Anterior cingulate cortex (tissue), 58 donors: ENCODE measurements around the gene DIS3L2.
"Not testable (repeated sequence)": the region's sequence is repeated elsewhere in the genome, so short reads cannot be mapped to it uniquely, and the experiment has no call there.

ENCODE experiments used
- DNase-seq, 58 donors: peaks; one replicate each; lab custom pipeline; 2025; lab: John Stamatoyannopoulos, UW

Gene DIS3L2

DNA sequence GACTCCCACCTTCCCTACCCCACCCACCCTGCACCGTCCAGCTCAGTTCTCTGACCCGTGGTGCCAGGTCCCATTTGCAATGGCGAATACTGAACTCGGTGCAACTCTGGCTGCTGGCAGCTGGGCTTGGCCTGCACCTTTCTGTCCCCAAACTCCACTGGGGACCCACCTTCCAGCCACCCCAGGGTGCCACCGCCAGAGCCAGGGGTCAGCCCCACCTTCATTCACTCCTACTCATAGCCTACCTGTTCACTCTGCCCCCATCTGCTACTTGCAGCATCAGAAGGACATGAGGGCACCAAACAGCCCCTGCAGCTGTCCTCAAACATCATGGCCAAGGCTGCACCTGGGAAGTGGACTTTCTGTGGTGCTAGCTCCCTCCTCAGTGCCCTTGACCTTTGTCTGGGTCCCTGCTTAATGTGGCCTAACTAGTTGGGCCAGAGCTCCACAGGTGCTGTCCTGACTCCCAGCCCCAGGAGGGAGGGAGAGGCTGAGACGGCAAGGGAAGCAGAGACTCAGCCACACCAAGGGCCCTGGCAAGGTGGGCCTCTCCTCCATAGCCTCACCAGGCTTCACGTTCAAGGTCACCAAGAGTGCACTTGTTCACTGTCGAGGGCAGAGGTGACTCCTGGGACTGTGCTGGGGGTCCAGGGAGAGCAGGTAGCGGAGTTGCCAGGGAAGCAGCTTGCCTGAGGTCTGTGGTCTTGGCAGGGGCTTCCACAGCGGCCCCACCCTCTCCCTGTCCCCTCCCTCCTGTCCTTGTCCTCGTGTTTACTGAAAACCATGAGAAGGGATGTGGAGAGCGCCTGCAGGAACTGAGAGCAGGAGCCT, 365.0 kb downstream of the DIS3L2 start:
- DNase-seq: not testable (repeated sequence)

DNA sequence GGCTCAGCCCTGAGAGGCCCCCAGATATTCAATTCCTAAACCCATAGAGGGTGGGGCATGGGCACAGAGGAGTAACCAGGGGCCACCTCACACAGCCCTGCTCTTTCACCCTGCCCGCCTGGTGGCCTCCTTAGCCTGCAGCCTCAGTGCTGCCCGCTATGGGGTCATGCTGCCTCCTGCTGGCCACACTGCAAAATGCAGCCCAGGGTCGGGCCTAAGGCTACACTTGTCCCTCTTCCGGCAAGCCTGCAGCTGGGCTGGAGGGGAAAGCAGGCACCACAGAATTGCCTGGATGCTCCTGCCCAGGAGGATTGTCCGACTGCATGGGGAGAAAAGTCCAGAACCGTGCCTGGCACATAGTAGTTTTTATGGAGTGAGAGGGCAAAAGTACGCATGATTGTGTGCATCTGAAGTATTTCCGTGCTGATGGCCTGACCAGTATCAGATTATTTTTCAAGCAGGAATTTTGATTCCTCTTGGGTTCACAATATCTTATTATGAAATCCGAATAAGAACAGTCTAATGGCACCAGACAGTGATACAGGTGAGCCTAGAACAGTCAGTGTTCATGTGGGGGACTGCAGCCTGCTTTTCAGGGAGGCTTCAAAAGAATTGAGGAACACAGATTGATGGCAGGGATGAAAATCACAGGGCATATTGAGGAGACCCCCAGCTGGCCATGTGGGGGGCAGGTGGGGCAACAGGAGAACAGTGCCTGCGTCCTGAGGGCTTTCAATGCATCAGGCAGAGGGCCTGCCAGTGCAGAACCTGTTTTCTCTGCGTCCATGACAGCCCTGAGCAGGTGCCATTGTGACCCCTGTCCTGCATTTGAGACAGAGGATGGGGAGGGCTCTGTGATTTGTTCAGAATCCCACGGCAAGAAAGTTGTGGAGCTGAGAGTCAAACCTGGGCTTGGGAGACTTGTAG, 365.9 kb downstream of the DIS3L2 start:
- DNase-seq: peak in 49 of 58 donors; percentile 15 to 77 (median 51)

DNA sequence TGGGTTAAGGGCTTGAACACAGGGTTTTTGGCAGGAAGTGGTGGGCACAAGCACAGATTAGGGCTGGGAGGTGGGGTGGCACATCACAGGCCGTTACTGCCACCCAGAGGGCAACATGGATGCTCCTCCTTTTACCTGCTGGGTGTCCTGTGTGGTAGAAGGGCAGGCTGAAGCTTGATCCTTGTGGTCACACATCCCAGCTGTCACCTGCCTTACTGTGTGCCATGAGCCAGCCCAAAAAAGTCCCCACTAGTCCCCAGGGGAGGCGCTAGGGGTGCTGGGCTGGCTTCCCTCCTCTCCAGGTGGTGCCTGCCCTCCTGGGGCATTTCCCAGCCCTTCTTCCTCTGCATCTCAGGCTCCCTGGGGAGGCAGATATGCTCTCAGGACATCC, 366.5 kb downstream of the DIS3L2 start:
- DNase-seq: no peak

DNA sequence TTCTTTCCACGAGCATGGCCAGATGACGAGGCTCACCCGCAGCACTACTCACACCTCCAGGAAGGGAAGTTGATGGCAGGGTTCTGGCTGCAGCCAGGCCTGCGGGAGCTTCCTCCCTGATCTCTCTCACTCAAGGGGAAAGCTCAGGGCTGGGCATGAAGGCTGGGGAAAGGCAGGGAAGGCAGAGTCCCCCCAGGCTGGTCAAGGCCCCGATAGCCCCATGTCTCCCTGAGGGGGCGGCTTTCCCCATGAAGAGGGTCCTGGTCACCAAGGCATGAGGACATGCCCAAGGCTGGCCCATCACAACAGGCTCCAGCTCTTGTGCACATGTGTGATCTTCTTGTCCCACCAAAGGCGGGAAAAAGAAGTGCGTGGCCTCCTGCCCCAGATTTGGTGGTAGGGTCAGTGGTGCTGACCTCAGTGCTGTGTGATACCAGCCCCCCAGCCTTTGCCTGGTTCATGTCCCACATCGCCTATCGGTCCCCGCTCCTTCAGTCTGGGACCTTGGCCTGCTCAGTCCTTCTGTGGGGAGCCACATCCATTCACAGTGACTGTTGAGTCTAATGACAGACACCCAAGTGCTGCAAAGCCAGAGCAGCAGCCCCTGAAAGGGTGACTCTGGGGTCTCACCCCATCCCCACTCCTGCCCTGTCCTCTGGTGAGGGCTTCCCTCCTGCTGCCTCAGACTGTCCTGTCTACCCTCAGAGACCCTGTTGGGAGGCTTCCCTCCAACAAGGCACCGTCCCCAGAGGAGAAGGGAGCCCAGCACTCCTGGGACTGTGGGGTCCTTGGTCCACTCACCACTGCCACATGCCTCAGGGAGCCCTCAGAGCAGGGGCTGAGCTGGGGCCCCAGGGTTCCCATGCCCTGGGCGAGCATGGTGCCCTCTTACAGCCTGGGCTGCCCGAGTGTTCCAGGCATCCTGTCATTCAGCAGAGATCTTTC, 367.3 kb downstream of the DIS3L2 start:
- DNase-seq: no peak

DNA sequence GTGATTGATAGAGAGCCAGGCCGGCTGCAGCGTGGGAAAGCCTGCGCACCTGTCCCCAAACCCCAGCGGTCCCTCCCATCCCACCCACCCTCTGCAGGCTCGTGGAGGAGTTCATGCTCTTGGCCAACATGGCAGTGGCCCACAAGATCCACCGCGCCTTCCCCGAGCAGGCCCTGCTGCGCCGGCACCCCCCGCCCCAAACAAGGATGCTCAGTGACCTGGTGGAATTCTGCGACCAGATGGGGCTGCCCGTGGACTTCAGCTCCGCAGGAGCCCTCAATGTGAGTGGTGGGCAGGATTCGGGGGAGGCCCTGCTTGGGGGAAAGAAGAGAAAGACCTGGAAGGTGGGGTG, 368.2 kb downstream of the DIS3L2 start:
- DNase-seq: no peak

DNA sequence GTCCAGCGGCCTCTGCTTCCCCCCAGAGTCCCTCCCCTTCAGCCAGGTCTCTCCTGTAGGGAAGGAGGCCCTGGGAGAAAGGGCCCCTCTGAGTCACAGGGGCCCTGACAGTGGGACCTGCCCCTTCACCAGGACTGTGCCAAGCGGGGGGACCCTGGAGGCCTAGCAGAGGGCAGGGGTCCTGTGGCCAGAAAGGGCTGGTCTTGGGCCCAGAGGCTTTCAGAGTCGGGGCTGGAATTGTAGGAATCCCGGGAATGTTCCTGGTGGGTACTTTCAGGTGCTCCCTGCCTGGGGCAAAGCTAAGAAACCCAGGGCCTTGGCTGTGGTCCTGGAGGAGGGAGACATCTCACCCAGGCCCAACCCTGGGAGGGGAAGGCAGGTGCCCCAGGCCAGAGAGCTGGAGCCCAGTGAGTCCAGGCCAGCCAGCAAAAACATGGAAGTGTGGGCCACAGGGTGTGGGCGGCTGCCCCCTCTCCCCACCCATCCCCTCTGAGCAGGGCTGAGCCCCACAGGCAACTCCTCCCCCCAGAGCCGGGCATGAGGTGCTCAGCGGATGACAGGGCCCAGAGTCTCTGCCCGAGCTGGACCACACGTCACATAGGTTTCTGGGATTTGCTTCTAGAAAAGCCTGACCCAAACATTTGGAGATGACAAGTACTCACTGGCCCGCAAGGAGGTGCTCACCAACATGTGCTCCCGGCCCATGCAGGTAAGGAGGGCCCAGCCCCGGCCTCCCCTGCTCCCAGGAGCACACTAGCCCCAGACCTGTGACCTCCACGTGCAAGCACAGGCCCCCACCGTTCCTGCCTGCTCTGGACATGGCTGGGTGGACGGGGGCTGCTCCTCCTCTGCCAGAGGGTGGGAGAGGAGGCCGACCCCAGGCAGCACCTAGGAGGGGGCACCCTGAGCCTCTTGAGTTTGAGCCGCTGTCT, 368.8 kb downstream of the DIS3L2 start:
- no peak for DNase-seq

DNA sequence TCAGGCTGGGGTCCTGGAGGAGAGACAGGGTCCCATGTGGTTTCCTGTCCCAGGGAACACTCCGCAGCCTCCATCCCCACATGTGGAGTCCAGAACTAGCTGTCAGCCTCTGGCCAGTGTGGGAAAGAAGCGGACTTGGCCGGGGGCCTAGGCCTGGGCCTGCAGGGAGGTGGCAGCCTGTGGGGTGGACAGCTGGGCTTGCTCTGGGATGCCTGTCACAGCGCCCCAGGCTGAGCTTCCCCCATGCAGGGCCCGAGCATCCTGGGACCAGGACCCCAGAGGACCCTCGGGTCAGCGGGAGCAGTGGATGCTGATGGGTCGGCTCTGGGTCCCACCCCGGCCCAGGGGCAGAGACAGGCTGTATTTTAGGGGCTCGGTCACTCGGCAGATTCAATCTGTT, 369.5 kb downstream of the DIS3L2 start:
- DNase-seq: peak in 2 of 58 donors; percentile 12 to 29

DNA sequence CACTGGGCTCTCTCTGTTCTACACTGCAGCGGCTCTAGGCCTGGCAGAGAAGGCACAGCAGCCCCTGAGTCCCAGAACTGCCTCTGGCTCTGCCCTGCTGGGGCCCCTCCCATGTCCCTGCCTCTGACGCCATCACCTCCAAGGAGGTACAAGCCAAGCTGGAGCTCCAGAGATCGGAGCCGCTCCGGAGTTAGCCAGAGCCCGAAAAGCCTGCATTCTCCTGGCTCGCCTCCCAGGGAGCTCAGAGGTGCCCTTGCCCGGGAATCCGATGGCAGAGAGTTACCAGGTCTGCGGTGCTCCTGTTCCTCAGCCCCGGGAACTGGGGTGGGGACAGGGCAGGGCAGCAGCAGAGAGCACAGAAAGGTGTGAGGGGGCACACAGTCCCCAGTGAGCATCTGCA, 370.1 kb downstream of the DIS3L2 start:
- not testable (repeated sequence) for DNase-seq

DNA sequence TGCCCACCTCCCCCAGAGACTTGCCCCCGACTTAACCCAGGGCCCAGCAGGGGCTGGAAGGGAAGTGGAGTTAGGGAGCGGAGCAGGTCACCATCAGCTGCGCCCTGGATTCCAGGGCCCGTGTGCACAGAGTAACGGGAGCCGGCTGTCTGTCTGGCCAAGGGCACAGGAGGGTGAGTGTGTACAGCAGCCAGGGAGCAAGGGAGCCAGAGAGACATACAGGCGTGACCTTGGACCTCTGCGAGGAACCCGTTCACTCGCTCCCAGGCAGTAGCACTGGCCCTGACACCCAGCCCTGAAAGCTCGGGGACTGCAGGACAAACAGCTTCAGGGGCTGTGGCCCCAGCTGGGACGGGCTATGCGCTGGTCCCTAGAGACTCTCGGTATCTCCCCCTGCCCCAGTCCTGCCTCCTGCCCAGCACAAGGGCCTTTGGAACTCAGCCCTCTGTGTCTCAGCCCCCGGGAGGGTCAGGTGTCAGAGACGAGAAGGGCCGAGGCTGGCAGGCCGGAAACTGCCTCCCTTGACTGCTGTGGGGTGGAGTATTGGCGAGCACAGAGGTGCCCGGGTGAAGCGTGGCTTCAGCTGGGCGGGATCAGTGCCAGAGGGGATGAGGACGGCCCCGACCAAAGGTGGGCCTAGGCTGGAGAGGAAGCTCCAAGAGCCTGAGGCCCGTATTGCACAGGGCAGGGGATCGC, 370.9 kb downstream of the DIS3L2 start:
- DNase-seq: not testable (repeated sequence)

DNA sequence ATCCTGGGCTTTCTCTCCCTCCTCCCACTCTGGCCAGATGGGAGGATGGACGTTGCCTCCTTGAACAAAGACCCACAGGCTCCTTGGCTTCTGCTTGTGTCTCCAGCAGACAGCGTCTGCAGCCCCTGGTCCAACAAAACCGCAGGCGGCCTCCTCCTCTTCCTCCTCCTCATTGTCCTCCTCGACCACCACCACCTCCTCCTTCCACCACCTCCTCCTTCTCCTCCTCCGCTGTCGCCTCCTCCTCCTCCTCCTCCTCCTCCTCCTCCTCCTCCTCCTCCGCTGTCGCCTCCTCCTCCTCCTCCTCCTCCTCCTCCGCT, 371.4 kb downstream of the DIS3L2 start:
- DNase-seq: no peak

DNA sequence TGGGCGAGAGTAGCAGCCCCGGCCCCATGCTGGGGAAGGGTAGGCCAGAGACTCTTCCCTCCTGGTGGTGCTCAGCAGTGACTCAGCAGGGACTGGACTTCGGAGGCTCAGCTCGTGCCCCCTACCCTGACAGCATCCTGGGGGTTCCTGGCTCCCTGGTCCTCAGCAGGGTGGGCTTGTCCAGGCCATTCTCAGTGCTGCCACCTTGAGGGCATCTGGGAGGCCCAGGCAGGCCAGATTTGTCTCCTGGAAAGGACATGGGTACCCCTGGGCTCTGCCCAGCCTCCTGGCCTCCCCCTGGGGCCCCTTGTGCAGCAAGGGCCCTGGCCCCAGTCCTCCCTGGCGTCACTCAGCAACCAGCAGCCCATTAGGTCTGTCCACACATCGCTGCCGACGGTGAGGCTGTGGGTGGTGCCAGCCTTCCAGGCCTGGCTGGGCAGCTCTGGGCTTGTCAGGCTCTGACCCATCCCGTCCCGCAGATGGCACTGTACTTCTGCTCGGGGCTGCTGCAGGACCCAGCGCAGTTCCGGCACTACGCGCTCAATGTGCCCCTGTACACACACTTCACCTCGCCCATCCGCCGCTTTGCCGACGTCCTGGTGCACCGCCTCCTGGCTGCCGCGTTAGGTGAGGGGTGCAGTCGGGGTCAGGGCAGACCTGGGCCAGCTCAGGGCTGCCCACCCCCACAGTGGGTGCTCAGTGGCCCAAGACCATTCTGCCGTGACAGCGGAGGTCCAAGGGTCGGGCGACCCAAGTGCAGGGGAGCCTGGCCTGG, 372.0 kb downstream of the DIS3L2 start:
- DNase-seq: no peak

DNA sequence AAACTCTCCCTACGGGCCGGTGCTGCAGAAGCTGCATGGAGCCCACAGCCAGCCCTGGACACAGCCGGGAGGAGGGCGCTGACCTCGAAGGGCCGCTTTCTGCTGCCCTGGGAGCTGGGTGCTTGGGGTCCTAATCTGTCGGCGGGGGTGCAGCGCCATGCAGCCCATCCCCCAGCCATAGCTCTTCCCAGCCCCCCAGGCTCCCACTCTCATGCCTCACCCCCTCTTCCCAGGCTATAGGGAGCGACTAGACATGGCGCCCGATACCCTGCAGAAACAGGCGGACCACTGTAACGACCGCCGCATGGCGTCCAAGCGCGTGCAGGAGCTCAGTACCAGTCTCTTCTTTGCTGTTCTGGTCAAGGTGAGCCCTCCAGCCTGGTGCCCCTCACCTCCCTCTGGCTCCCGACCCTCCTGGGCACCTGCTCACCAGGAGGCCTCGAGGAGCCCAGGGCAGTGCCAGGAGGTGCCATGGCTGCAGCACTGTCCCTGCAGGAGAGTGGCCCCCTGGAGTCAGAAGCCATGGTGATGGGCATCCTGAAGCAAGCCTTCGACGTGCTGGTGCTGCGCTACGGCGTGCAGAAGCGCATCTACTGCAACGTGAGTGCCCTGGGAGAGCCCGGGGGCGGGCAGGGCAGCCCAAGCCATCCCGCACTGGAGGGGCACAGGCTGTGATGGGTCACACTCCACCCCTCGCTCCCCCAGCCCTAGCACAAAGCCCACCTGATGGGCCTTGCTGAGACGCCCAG, 372.8 kb downstream of the DIS3L2 start:
- DNase-seq: not testable (repeated sequence)

DNA sequence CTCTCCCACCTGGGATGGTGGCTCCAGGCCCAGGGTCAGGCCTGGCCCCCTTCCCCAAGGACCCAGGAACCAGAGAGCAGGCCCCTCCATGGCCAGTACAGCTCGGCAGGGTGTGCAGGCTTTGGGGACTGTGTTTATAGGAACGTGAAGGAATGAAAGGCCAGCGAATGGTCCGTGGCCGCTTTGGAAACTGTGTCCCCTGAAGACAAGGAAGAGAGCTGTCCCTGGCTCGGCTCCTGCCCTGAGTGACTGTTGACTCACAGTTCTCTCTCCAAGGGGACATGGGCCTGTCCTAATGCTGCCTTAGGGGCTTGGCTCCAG, 373.3 kb downstream of the DIS3L2 start:
- not testable (repeated sequence) for DNase-seq

DNA sequence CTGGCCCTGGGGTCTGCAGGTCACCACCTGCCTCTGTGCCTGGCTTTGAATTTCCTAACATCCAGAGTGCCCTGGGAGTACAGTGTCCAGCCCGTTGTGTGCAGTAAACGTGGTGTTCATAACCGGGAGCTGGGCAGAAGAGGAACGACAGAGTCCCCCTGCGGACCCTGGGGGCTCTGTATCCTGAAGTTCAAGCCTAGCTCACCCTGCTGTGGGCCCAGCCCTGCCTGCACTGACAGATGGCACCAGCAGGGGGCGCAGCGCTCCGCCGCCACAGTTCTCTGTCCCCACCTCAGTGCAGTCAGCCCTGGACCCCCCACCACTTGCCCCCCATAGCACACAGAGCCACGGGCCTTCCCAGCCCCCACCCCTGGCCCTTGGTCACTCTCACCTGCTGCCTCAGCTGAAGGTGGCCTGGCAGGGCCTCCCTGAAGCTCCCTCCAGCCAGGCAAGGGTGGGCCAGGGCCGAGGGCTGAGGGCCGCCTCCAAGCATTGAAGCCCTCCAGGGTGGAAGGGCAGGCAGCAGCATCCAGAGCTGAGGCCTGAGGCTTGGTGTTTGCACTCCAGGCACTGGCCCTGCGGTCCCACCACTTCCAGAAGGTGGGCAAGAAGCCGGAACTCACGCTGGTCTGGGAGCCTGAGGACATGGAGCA, 373.8 kb downstream of the DIS3L2 start:
- DNase-seq: not testable (repeated sequence)

DNA sequence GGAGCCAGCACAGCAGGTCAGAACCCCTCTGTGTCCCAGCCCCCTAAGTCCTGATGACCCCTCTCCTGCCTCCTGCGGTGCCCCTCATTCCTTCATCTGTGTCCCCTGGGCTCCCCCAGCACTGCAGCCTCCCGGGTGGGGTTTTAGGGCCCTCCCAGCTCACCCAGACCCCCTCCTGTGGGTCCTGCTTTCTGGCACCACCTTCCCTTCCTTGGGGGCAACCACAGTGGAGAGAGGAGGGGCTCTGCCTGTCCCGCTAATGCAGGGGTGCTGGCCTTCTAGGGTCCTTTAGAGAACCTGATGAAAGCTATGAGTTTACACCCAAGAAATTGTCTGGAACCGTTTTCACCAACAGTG, 374.3 kb downstream of the DIS3L2 start:
- no peak for DNase-seq

DNA sequence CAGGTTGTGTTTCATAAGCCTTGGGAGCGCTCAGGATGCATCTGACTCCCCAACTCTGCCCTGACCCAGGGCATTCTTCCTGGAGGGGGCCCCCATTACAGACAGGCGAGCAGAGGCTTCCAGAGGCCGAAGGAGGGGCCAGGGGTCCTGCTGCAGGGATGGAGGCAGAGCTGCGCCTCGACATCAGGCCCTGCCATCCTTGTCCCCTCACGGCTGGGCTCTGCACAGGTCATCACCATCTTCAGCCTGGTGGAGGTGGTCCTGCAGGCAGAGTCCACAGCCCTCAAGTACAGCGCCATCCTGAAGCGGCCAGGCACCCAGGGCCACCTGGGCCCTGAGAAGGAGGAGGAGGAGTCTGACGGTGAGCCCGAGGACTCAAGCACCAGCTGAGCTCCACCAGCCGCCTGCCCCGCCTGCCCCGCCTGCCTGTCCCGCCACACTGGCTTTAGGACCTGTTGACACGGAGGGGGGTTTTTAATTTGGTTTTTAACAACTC, 374.8 kb downstream of the DIS3L2 start:
- DNase-seq: no peak
